ENCODE data around the gene KIFAP3.

Gene KIFAP3

GRCh38 chr1:170074250-170075157 is at the start of gene KIFAP3:
KIFAP3 (minus strand) TSS chr1:170074695; CDS start chr1:170074467, 228 bp downstream.
- TF ChIP-seq RAD21 (IDR thresholded peaks at IDR 0.05; ENCODE audit: low read depth) (peak; percentile 30; the same call in 1 of the 2 replicates), NFIC (IDR thresholded peaks at IDR 0.05) (no peak), MAX (IDR thresholded peaks at IDR 0.05) (peak; percentile 57), TCF12 (IDR thresholded peaks at IDR 0.05; ENCODE audit: low read depth) (no peak), CREB1 (IDR thresholded peaks at IDR 0.05; ENCODE audit: low read depth) (no peak)

- TF ChIP-seq ZBTB7A (IDR thresholded peaks at IDR 0.05; ENCODE audit: low read depth) = no peak
- TF ChIP-seq TEAD4 (IDR thresholded peaks at IDR 0.05) = no peak
- TF ChIP-seq YY1 (IDR thresholded peaks at IDR 0.05; ENCODE audit: low read depth) = no peak
- no peak for TF ChIP-seq EGR1 (IDR thresholded peaks at IDR 0.05)
- no peak for TF ChIP-seq RAD21 (IDR thresholded peaks at IDR 0.05; ENCODE audit: low read depth)
- TF ChIP-seq USF1 (IDR thresholded peaks at IDR 0.05) = no peak
- TF ChIP-seq REST (IDR thresholded peaks at IDR 0.05; ENCODE audit: low read depth) = no peak
- no peak for TF ChIP-seq FOXM1 (IDR thresholded peaks at IDR 0.05; ENCODE audit: borderline replicate concordance, low read depth)
These were observed 47.9 kb upstream of the KIFAP3 start for GRCh38 chr1:170122366-170122765.

- no peak for TF ChIP-seq TEAD4 (IDR thresholded peaks at IDR 0.05)
- TF ChIP-seq REST (IDR thresholded peaks at IDR 0.05; ENCODE audit: low read depth) = peak; percentile 88
These were observed 40.4 kb upstream of the KIFAP3 start for GRCh38 chr1:170114906-170115305.

- TF ChIP-seq YY1 (IDR thresholded peaks at IDR 0.05; ENCODE audit: low read depth) (no peak), CEBPB (IDR thresholded peaks at IDR 0.05) (no peak), EGR1 (IDR thresholded peaks at IDR 0.05) (no peak), ZBTB7A (IDR thresholded peaks at IDR 0.05; ENCODE audit: low read depth) (no peak), TAF1 (IDR thresholded peaks at IDR 0.05; ENCODE audit: low read depth) (no peak), RAD21 (IDR thresholded peaks at IDR 0.05; ENCODE audit: low read depth) (no peak), TEAD4 (IDR thresholded peaks at IDR 0.05) (no peak), USF1 (IDR thresholded peaks at IDR 0.05) (no peak), REST (IDR thresholded peaks at IDR 0.05; ENCODE audit: low read depth) (no peak), MAX (IDR thresholded peaks at IDR 0.05) (no peak), TCF12 (IDR thresholded peaks at IDR 0.05; ENCODE audit: low read depth) (no peak), CREB1 (IDR thresholded peaks at IDR 0.05; ENCODE audit: low read depth) (no peak), NFIC (IDR thresholded peaks at IDR 0.05) (no peak), FOXM1 (IDR thresholded peaks at IDR 0.05; ENCODE audit: borderline replicate concordance, low read depth) (no peak), EP300 (IDR thresholded peaks at IDR 0.05; ENCODE audit: borderline replicate concordance) (no peak)
These were observed 23.0 kb upstream of the KIFAP3 start for GRCh38 chr1:170097449-170097948.

Measured in Ishikawa (cell line).